HG03139 (cell line): ENCODE data around the gene CLEC9A.
"Not testable (repeated sequence)": the region's sequence is repeated elsewhere in the genome, so short reads cannot be mapped to it uniquely, and the experiment has no call there.

Source experiments
- ATAC-seq: cut with Tn5 transposase; IDR thresholded peaks from one replicate; pipeline ENCODE4 v1.9.1; 2021; ENCODE audit not compliant: unreplicated experiment

CLEC9A gene

GRCh38 chr12:10030446-10030845 lies at the start of gene CLEC9A:
Gene CLEC9A, plus strand, starts transcription at chr12:10030682. Its CDS starts 22,006 bp downstream, at chr12:10052688.
- no peak for ATAC-seq

- ATAC-seq = no peak
These were observed 38.6 kb upstream of the CLEC9A start for GRCh38 chr12:9991876-9992275.

DNA sequence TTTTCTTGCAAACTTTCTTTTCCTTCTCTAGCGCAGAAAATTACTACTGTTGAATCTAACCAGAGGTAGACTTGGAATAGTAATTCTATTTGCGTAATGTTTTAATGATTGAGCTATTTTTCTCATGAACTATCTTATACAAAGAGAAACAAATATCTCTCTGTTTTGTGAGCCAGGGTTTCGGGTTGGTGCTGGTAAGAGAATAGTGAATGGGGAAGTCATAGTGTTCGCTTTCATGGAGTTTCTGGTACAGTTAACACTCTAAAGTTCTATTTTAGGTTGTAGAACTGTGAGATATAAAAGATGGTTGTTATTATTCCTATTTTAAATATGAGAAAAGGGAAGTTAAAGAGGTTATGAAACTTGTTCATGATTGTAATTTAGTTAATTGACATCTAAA lies 38.2 kb upstream of the CLEC9A start:
- ATAC-seq = no peak

- ATAC-seq = no peak
These were observed 31.5 kb upstream of the CLEC9A start, which contains the start of gene CLEC1B for GRCh38 chr12:9999016-9999415. Gene CLEC1B, minus strand, starts transcription at chr12:9999121. Its CDS starts 21 bp downstream, at chr12:9999100.

GRCh38 chr12:10001171-10001776 lies 29.2 kb upstream of the CLEC9A start:
- no peak for ATAC-seq

DNA sequence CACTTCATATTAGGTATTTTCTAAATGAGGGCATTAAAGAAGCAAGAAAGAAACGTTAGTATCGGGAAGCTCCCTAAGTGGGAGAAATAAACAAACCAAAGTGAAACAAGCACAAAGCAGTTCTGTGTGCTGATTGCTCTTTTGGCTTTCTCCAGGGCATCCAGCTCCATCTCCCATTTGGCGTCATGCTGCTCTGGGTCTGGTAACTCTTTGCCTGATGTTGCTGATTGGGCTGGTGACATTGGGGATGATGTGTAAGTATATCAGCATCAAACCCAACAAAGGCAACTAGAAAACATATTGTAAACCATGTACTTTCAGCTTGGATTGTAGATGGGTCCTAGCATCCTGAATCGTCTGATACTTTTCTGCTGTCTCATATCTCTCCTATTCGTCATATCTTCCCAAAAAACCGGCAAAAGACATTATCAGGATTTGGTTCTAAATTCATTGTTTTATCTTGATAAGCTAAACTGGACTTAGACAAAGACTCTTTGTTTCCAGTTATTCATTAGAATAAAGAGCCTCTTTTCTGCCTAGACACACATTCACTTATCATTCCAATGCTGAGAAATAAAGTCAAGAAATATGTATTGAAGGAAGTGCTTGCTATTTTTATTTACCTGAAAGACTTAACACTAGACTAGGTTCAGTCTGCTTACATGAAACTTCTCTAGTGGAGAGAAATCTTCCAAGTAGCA lies 17.7 kb upstream of the CLEC9A start:
- no peak for ATAC-seq

GRCh38 chr12:10015450-10015849 lies 15.0 kb upstream of the CLEC9A start:
- no peak for ATAC-seq

DNA sequence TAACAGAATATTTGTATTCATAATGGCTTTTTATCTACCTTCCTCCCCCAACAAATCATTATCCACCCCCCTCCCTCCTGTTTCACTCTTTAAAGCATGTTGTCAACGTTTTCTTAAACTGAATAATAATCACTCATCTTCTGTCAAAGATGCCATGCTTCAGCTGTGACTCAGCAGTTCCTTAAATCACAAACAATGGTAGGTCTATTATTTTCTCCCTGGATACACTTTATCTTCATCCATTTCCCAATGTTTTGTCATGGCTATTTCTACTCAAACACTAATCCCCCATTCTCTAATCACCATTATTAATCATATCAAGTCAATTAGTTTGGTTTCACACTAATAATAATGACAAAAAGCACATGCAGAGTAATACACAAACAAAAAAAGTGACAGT lies 13.6 kb upstream of the CLEC9A start:
- ATAC-seq = no peak

DNA sequence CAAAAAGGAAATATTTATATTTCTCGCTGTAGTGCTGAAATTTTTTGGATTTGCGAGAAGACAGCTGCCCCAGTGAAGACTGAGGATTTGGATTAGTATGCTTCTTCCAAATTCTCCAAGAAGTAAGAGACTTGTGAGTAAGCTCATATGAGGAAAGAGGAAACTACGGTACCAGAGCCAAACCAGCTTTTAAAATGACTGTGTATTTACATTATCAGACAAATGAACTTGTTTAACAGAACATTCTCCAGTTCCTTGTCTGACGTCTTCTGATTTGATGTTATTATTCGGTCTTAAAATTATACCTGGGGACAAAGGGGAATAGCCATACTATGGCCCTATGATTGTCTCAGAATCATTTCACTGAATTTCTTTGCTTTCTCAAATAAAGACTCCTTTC lies 12.1 kb upstream of the CLEC9A start:
- no peak for ATAC-seq

GRCh38 chr12:10021342-10021741 lies 9.1 kb upstream of the CLEC9A start:
- ATAC-seq = no peak

DNA sequence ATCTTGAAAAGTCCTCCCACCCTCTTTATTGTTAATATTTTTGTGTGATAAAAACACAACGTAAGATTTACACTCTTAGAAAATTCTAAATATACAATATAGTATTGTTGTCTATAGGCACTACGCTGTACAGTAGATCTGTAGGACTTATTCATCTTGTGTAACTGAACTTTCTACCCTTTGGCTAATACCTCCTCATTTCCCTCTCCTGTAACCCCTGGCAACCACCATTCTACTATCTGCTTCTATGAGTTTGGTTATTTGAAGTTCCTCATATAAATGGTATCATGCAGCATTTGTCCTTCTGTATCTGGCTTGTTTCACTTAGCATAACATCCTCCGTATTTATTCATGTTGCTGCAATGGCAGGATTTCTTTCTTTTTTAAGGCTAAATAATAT lies 5.2 kb upstream of the CLEC9A start:
- no peak for ATAC-seq

DNA sequence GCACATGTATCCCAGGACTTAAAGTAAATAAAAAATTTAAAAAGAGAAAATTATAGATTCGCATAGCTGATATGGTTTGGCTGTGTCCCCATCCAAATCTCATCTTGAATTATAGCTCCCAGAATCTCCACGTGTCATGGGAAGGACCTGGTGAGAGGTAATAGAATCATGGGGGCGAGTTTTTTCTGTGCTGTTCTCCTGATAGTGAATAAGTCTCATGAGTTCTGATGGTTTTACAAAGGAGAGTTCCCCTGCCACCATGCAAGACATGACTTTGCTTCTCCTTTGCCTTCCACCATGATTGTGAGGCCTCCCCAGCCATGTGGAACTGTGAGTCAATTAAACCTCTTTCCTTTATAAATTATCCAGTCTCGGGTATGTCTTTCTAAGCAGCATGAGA lies 3.8 kb upstream of the CLEC9A start:
- ATAC-seq = not testable (repeated sequence)

- ATAC-seq = no peak
These were observed 3.2 kb upstream of the CLEC9A start for GRCh38 chr12:10027311-10027710.

- no peak for ATAC-seq
These were observed 2.8 kb upstream of the CLEC9A start for GRCh38 chr12:10027721-10028120.

DNA sequence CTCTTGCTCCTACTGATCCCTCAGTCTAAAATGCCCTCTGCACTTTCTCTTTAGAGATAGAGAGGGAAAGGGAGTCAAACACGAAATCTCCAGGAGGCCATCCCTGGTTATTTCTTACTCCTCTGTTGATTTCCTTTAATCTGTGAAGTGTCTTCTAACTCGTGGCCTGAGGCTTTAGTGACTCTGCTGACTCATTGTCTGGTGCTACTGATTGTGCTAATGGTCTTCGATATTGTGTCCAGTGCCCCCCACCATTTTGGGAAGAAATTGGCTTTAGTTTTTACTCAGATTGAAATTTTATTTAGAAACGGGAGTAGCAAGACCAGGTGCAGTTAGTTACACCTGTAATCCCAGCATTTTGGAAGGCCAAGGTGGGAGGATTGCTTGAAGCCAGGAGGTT lies 839 bp downstream of the CLEC9A start:
- ATAC-seq = no peak

DNA sequence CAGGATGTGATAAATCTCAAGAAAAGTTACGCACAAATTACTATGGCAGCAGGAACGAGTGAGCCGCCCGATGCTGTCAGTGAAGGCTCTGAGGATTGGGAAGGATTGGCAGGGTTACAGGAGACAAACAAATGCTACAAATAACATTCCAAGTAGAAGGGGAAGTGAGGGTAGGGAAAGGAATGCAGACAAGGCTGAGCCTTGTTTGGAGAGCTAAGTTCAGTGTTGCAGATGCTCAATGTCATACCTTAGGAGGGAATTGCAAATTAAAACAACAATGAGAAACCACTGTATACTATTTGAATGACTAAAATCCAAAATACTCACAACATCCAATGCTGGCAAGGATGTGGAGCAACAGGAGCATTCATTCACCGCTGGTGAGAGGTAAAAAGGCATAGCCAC lies 1.3 kb downstream of the CLEC9A start:
- no peak for ATAC-seq

- ATAC-seq = no peak
These were observed 3.5 kb downstream of the CLEC9A start for GRCh38 chr12:10033783-10034545.

DNA sequence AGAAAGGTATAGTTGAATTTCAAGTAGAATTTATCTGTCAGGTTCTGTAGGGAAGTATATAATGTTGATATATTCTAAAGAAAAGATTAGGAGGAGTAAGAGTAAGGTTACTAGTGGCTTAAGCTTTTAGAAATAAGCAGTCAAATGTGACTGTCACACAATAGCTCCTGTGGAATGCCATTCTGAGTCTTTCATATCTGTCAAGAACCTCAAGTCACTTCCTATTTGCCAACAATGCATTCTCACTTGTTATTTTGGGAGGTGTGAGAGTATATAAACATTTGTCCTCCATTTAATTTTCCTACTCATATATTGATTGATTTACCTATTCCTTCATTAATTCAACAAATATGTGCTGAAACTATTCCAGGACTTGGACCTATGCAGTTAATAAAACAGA lies 11.7 kb downstream of the CLEC9A start:
- ATAC-seq = no peak

DNA sequence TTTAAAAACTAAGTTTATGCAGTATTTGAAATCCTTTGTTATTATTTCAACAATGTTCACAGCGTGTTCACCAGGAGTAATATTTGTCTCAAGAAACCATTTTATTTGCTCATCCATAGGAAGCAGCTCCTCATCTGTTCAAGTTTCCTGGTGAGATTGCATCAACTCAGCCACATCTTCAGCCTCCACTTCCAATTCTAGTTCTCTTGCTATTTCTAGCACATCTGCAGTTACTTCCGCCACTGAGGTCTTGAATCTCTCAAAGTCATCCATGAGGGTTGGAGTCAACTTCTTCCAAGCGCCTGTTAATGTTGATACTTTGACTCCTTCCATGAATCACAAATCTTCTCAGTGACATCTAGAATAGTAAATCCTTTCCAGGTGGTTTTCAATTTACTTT lies 18.0 kb downstream of the CLEC9A start:
- no peak for ATAC-seq

GRCh38 chr12:10052193-10052913 lies 21.9 kb downstream of the CLEC9A start:
- ATAC-seq = no peak

DNA sequence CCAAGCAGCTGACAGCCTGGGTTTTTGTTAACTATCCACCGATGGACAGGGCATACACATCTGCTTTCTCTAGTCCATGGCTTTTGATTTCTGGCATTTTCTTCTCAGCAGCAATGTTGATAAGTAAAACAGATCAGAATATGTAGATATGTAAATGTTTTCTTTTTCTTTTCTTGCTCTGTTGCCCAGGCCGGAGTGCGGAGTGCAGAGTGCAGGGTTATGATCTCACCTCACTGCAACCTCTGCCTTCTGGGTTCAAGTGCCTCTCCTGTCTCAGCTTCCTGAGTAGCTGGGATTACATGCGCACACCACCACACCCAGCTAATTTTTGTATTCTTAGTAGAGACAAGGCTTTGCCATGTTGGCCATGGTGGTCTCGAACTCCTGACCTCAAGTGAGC lies 27.9 kb downstream of the CLEC9A start:
- no peak for ATAC-seq
